Measurements from ENCODE around the gene EXOC3L4.

DNA sequence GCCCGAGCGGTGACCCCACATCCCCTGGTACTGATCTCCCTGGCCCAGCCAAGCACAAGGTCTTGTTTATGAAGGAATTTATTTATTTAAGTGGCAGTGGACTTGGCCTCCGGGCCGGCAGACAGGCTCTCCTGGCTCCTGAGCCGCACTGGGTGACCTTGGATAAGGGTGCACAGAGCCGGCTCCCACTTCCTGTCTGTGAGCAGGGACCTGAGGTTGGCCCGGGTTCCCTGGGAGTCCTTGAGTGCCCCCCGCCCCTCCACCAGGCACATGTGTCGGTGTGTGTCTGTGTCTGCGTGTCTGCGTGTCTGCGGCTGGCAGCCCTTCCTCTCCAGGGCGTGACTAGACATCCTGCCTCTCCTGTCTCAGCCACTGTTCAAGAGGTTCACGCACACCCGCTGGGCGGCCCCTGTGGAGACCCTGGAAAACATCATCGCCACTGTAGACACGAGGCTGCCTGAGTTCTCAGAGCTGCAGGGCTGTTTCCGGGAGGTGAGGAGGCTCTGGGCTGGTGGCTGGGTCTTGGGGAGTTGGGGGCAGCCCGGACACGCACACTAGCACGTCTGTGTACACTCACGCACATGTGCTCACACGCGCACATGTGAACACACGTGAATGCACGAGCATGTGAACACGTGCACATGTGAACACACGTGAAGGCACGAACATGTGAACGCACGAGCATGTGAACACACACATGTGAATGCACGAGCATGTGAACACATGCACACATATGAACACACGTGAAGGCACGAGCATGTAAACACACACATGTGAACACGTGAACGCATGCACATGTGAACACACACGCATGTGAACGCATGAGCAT lies 38.1 kb downstream of the EXOC3L4 start:
- TF ChIP-seq CTCF (IDR thresholded peaks at IDR 0.05) (no peak), POLR2A (IDR thresholded peaks at IDR 0.05) (no peak)

All from body of pancreas (tissue), 4 donors.